Osteocyte (in vitro differentiated cells): ENCODE data around the gene PRDM16. TPM values are rescaled to one million over a fixed set of nuclear protein-coding genes. Genes with fewer than 3 reads are reported as not detected.

Experiments used
- DNase-seq: peaks from one replicate; pipeline ENCODE4 v3.0.0; 2021; ENCODE audit warnings: mixed read lengths; ENCODE audit not compliant: unreplicated experiment; ENCODE audit errors: extremely low spot score
- H3K27ac Mint-ChIP-seq: one replicate; pipeline ENCODE4 v1.8.0; 2021; ENCODE audit warnings: mild to moderate bottlenecking, mixed read lengths; ENCODE audit not compliant: unreplicated experiment
- H3K27me3 Mint-ChIP-seq: one replicate; pipeline ENCODE4 v1.8.0; 2021; ENCODE audit warnings: mixed read lengths; ENCODE audit not compliant: unreplicated experiment
- H3K36me3 Mint-ChIP-seq: one replicate; pipeline ENCODE4 v1.8.0; 2021; ENCODE audit warnings: mixed read lengths; ENCODE audit not compliant: unreplicated experiment
- H3K4me1 Mint-ChIP-seq: one replicate; pipeline ENCODE4 v1.8.0; 2021; ENCODE audit warnings: mixed read lengths; ENCODE audit not compliant: unreplicated experiment
- H3K4me3 Mint-ChIP-seq: one replicate; pipeline ENCODE4 v1.8.0; 2021; ENCODE audit warnings: mild to moderate bottlenecking, moderate library complexity, mixed read lengths; ENCODE audit not compliant: unreplicated experiment
- H3K9me3 Mint-ChIP-seq: one replicate; pipeline ENCODE4 v1.8.0; 2021; ENCODE audit warnings: mixed read lengths; ENCODE audit not compliant: unreplicated experiment
- total RNA-seq: library from RNA; stranded (reverse); gene quantifications from 2 replicates; pipeline ENCODE4 v1.2.1, GENCODE V29; 2021
- TF ChIP-seq, protein P1 (sequence below): fragments of 200-600 bp; sonication (generic); IDR thresholded peaks from 2 replicates; pipeline ENCODE4 v1.5.0; 2021; ENCODE audit warnings: antibody characterized with exemption, mild to moderate bottlenecking, moderate library complexity

Gene PRDM16
- total RNA-seq, 1 donor from 2014 or later = 7.1 TPM

DNA sequence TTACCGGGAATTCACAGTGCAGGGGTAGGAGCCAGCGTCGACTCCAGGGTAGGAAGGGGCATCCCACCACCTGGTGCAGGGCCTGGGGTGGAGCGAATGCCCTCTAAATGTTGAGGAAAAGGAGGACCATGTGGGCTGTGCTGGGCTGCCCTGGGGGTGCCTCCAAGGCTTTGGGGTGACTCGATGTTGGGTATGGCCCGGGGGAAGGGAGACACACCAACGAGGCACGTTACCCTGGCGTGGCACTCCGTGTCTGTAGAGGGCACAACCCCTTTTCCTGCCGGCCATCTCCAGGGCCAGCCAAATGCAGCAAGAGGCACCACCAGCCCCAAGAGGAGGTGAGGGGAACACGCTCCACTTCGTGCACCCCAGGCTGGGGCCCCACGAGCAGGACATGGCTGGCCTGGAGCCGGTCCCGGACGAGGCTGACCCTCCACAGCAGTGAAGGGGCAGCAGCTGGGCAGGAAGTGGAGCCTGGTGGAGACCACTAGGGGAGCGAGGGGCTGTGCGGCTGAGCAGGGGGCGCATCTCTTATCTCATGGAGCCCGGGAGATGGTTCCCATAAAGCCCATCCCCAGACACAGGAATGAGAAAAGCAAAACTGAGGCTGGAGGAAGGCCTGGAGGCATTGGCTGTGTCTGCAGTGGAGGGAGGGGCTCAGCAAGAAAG is 36.5 kb upstream of the PRDM16 start:
- Mint-ChIP-seq H3K36me3 (no peaks in the 10 kb centered on the region), H3K4me3 (no peak overlapping the region), H3K27me3 (no peaks in the 10 kb centered on the region), H3K9me3 (no peaks in the 10 kb centered on the region), H3K27ac (no peak overlapping the region), H3K4me1 (no peaks in the 10 kb centered on the region)
- DNase-seq = peak; percentile 79
- TF ChIP-seq, protein P1, sequence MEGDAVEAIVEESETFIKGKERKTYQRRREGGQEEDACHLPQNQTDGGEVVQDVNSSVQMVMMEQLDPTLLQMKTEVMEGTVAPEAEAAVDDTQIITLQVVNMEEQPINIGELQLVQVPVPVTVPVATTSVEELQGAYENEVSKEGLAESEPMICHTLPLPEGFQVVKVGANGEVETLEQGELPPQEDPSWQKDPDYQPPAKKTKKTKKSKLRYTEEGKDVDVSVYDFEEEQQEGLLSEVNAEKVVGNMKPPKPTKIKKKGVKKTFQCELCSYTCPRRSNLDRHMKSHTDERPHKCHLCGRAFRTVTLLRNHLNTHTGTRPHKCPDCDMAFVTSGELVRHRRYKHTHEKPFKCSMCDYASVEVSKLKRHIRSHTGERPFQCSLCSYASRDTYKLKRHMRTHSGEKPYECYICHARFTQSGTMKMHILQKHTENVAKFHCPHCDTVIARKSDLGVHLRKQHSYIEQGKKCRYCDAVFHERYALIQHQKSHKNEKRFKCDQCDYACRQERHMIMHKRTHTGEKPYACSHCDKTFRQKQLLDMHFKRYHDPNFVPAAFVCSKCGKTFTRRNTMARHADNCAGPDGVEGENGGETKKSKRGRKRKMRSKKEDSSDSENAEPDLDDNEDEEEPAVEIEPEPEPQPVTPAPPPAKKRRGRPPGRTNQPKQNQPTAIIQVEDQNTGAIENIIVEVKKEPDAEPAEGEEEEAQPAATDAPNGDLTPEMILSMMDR = no peak

DNA sequence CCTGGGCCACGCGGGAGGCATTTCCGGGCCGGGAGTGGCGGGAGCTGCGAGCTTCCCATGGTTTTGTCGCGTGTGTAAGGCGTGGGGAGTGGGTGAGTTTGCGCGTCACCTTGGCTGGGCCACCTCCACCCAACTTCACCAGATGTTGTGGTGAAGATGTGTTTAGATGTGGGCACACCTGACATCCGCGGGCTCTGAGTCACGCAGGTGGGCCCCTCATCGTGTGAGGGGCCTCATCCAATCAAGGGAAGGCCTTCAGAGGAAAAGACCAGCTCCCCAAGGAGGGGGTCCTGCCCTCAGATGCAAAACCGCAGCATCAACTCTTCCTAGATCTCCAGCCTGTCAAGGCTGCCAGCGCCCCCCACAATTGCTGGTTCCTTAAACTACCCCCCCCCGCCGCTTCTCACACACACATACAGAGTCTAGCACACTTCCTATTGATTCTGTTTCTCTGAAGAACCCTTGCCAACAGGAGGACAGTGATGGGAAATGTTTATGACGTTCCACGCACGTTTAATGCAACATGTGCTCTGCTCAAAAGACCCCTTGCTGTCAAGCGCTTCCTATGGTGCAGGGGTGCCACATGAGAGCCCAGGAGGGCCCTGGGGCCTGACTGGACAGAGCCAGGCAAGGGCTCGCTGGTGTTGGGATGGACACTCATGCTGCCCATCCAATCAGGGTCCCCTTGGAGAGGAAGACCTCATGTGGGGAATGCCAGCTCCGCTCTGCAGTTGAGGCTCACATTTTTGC is 35.8 kb upstream of the PRDM16 start:
- Mint-ChIP-seq H3K9me3 (no peaks in the 10 kb centered on the region), H3K27ac (no peak overlapping the region), H3K4me3 (no peak overlapping the region), H3K36me3 (no peaks in the 10 kb centered on the region), H3K27me3 (peaks cover 3% of the 10 kb centered on the region), H3K4me1 (no peaks in the 10 kb centered on the region)
- TF ChIP-seq, protein P1 = no peak
- DNase-seq = peak; percentile 80

DNA sequence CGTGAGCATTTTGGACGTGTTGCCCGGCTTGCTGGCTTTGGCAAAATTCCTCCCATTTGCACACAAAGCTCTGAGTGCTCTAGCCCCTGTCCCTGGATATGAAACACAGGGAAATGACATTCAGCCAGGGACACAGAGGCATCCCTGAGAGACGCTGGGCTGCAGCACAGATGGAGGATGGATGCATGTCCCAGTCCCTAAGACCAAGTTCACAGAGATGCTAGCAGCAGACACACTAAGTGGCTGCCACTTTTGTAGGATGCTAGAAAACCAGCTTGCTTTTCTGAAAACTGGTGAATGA is 35.3 kb upstream of the PRDM16 start:
- Mint-ChIP-seq H3K27ac (no peak overlapping the region), H3K36me3 (no peaks in the 10 kb centered on the region), H3K9me3 (no peaks in the 10 kb centered on the region), H3K4me1 (no peaks in the 10 kb centered on the region), H3K27me3 (peaks cover 3% of the 10 kb centered on the region), H3K4me3 (no peak overlapping the region)
- DNase-seq = no peak
- TF ChIP-seq, protein P1 = no peak

DNA sequence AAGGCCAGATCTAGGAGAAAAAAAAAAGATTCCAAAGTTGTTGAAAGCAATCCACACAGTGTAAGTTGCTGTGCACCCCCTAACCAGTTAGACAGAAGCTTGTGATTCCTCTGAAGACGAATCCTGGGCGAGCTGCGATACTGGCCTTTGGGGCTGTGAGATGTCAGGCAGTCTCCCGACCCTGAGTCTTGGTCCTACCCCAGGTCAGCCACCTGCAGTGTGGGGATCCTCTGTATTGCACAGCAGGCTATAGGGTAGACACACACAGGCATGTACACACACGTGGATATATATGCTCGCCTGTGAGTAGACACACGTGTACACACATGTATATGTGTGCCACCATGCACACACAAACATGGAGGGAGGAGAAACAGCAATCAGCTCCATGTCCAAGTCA is 34.8 kb upstream of the PRDM16 start:
- no peaks in the 10 kb centered on the region for H3K36me3 Mint-ChIP-seq
- H3K9me3 Mint-ChIP-seq = no peaks in the 10 kb centered on the region
- H3K27ac Mint-ChIP-seq = no peak overlapping the region
- DNase-seq = peak; percentile 68
- peaks cover 3% of the 10 kb centered on the region for H3K27me3 Mint-ChIP-seq
- no peak overlapping the region for H3K4me3 Mint-ChIP-seq
- TF ChIP-seq, protein P1 = no peak
- H3K4me1 Mint-ChIP-seq = no peaks in the 10 kb centered on the region

DNA sequence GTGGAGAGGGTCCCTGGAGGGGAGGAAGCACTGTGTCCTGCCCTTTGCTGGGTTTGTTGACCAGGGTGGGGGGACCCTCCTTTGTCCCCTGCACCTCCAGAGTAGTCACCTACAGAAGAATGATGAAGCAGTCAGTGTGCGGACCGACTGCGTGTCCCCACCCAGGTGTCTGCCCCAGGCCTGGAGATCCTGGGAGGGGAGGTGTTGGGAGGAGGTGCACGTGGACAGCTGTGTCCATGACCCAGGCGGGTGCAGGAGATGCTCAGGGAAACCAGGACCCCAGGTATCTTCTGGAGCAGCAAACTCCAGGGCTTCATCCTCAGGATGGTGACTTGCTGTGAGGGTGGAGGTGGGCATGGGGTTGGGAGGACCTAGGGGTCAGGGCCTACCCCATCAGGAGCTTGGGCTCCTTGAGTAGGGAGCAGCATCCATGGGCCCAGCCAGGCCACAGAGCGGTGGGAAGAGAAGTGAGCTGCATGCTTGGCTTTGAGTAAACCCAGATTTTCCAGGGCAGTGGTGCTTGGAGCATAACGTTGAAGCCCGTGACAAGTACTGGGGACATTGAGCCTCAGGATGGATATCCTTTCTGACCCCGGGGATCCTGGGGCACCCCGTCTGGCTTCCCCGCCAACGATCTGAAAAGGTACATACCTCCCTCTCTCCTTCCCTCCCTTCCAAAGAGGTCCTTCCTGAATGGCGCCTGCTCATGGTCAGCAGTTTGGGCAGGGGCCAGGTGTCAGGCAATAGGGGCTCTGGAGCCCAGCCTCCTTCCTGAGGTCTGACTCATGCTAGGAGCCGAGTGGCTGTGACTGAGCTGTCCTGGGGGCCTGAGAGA is 34.1 kb upstream of the PRDM16 start:
- H3K4me3 Mint-ChIP-seq = no peak overlapping the region
- no peaks in the 10 kb centered on the region for H3K4me1 Mint-ChIP-seq
- no peaks in the 10 kb centered on the region for H3K36me3 Mint-ChIP-seq
- peak; percentile 72 for DNase-seq
- TF ChIP-seq, protein P1 = no peak
- peaks cover 3% of the 10 kb centered on the region for H3K27me3 Mint-ChIP-seq
- H3K27ac Mint-ChIP-seq = no peak overlapping the region
- no peaks in the 10 kb centered on the region for H3K9me3 Mint-ChIP-seq
